Large intestine (tissue), 12 donors: ENCODE results near the gene RABL2B. TPM values are rescaled to one million over a fixed set of nuclear protein-coding genes. Genes with fewer than 3 reads are reported as not detected.
"Not testable (repeated sequence)": the region's sequence is repeated elsewhere in the genome, so short reads cannot be mapped to it uniquely, and the experiment has no call there.

ENCODE experiments used
- DNase-seq, 2 donors: peaks; one replicate each; pipeline versions ENCODE4 v3.0.0 to v3.0.0-alpha.2; 2013
- H3K27ac ChIP-seq: one replicate; pipeline ENCODE4 v1.5.1; 2013; ENCODE audit warnings: low read length
- H3K27me3 ChIP-seq: 2 replicates; pipeline ENCODE4 v1.6.1; 2013; ENCODE audit warnings: low read length; ENCODE audit not compliant: control insufficient read depth, insufficient read depth
- H3K36me3 ChIP-seq: 2 replicates; pipeline ENCODE4 v1.6.1; 2013; ENCODE audit warnings: low read length; ENCODE audit not compliant: control insufficient read depth, insufficient read depth
- H3K4me1 ChIP-seq: one replicate; pipeline ENCODE4 v1.6.1; 2013; ENCODE audit warnings: low read length; ENCODE audit not compliant: control insufficient read depth, insufficient read depth
- H3K4me3 ChIP-seq: one replicate; pipeline ENCODE4 v1.5.1; 2013; ENCODE audit warnings: low read length
- H3K9me3 ChIP-seq: one replicate; pipeline ENCODE4 v1.6.1; 2013; ENCODE audit warnings: mild to moderate bottlenecking, low read depth, low read length, moderate library complexity; ENCODE audit not compliant: control insufficient read depth
- WGBS: methylation state at CpG from one replicate; pipeline ENCODE4 v1.1.5; 2013; ENCODE audit warnings: low lambda C conversion rate; ENCODE audit not compliant: insufficient coverage; 5-methylcytosine and 5-hydroxymethylcytosine counted together
- long read RNA-seq, 11 donors: transcript quantifications; one replicate each; lab custom pipeline, GENCODE V29; 2026
- polyA plus RNA-seq: library from polyadenylated mRNA; unstranded; fragments of 120-200 nt; gene quantifications from one replicate; pipeline ENCODE4 v1.2.1, GENCODE V29; 2013

RABL2B gene
- 32.8 TPM for polyA plus RNA-seq
- long read RNA-seq, donor 1, partial matches to known transcripts = 0 of 1 reads
- long read RNA-seq, donor 1, other reads (novel, unspliced or antisense) = 0 of 1 reads
- long read RNA-seq, donor 2 = 0 reads
- long read RNA-seq, donor 3, partial matches to known transcripts = 10 of 13 reads
- long read RNA-seq, donor 3, other reads (novel, unspliced or antisense) = 0 of 13 reads
- long read RNA-seq, donor 4 = 0 reads
- long read RNA-seq, donor 5, partial matches to known transcripts = 0 of 4 reads
- long read RNA-seq, donor 5, other reads (novel, unspliced or antisense) = 0 of 4 reads
- long read RNA-seq, donor 6, partial matches to known transcripts = 0 of 2 reads
- long read RNA-seq, donor 6, other reads (novel, unspliced or antisense) = 0 of 2 reads
- long read RNA-seq, donor 7, partial matches to known transcripts = 6 of 6 reads
- long read RNA-seq, donor 7, other reads (novel, unspliced or antisense) = 0 of 6 reads
- long read RNA-seq, donor 8 = 0 reads
- long read RNA-seq, donor 9, partial matches to known transcripts = 0 of 4 reads
- long read RNA-seq, donor 9, other reads (novel, unspliced or antisense) = 0 of 4 reads
- long read RNA-seq, donor 10, partial matches to known transcripts = 0 of 1 reads
- long read RNA-seq, donor 10, other reads (novel, unspliced or antisense) = 0 of 1 reads
- long read RNA-seq, donor 11, partial matches to known transcripts = 0 of 2 reads
- long read RNA-seq, donor 11, other reads (novel, unspliced or antisense) = 0 of 2 reads

- DNase-seq = peak; percentile 89 to 93
- H3K4me1 ChIP-seq, H3K27ac ChIP-seq, H3K36me3 ChIP-seq, H3K9me3 ChIP-seq, H3K27me3 ChIP-seq: not testable (repeated sequence)
- H3K4me3 ChIP-seq = peak within 1 kb of the TSS; percentile 43
- WGBS = no CpG with 5 or more reads among the region's 77 CpGs
These were observed at the start of gene RABL2B for GRCh38 chr22:50783033-50783879. Gene RABL2B (minus strand): TSS chr22:50783636. CDS start chr22:50782294, 1,342 bp downstream.

GRCh38 chr22:50786936-50787335 is 3.5 kb upstream of the RABL2B start:
- no CpG with 5 or more reads among the region's 5 CpGs for WGBS
- H3K27me3 ChIP-seq, H3K27ac ChIP-seq, H3K4me1 ChIP-seq, H3K4me3 ChIP-seq, DNase-seq, H3K36me3 ChIP-seq, H3K9me3 ChIP-seq: not testable (repeated sequence)

- WGBS = no CpG with 5 or more reads among the region's 5 CpGs
These were observed 1.9 kb upstream of the RABL2B start for GRCh38 chr22:50785289-50785688.

GRCh38 chr22:50783880-50784276 is 442 bp upstream of the RABL2B start:
- not testable (repeated sequence) for H3K36me3 ChIP-seq, H3K9me3 ChIP-seq, H3K4me1 ChIP-seq, H3K27me3 ChIP-seq, H3K27ac ChIP-seq
- WGBS = no CpG with 5 or more reads among the region's 16 CpGs
- peak overlapping the region; percentile 43 for H3K4me3 ChIP-seq
- peak in 1 of 2 donors; percentile 3 for DNase-seq

More at GRCh38 chr22:50785289-50785688, 1.9 kb upstream of the RABL2B start:
- not testable (repeated sequence) for H3K4me1 ChIP-seq, H3K36me3 ChIP-seq, H3K27me3 ChIP-seq, H3K4me3 ChIP-seq, H3K27ac ChIP-seq, DNase-seq, H3K9me3 ChIP-seq

GRCh38 chr22:50782253-50782652 is 1.2 kb downstream of the RABL2B start:
- no CpG with 5 or more reads among the region's 3 CpGs for WGBS
- H3K4me3 ChIP-seq, H3K36me3 ChIP-seq: not testable (repeated sequence)

GRCh38 chr22:50780244-50780643 is 3.2 kb downstream of the RABL2B start:
- H3K4me3 ChIP-seq, H3K4me1 ChIP-seq, H3K9me3 ChIP-seq, H3K27ac ChIP-seq, DNase-seq, H3K36me3 ChIP-seq, H3K27me3 ChIP-seq: not testable (repeated sequence)
- WGBS = no CpG with 5 or more reads among the region's 4 CpGs

More at GRCh38 chr22:50782253-50782652, 1.2 kb downstream of the RABL2B start:
- not testable (repeated sequence) for DNase-seq, H3K4me1 ChIP-seq, H3K27ac ChIP-seq, H3K9me3 ChIP-seq, H3K27me3 ChIP-seq

- not testable (repeated sequence) for H3K9me3 ChIP-seq, H3K4me1 ChIP-seq, H3K27ac ChIP-seq, H3K27me3 ChIP-seq, H3K4me3 ChIP-seq, DNase-seq, H3K36me3 ChIP-seq
- no CpG with 5 or more reads among the region's 5 CpGs for WGBS
These were observed 5.8 kb downstream of the RABL2B start for GRCh38 chr22:50777631-50778030.

GRCh38 chr22:50775132-50775531 is 8.3 kb downstream of the RABL2B start:
- H3K4me3 ChIP-seq, H3K9me3 ChIP-seq, H3K4me1 ChIP-seq, H3K27me3 ChIP-seq, H3K27ac ChIP-seq, H3K36me3 ChIP-seq: not testable (repeated sequence)
- WGBS = no CpG with 5 or more reads among the region's 12 CpGs
- peak; percentile 18 to 44 for DNase-seq

GRCh38 chr22:50764288-50764687 is 19.1 kb downstream of the RABL2B start:
- H3K4me1 ChIP-seq, DNase-seq, H3K9me3 ChIP-seq, H3K27ac ChIP-seq, H3K4me3 ChIP-seq, H3K27me3 ChIP-seq, H3K36me3 ChIP-seq: not testable (repeated sequence)
- no CpG with 5 or more reads among the region's 3 CpGs for WGBS

GRCh38 chr22:50761829-50762228 is 21.6 kb downstream of the RABL2B start:
- H3K27ac ChIP-seq, H3K36me3 ChIP-seq, H3K4me3 ChIP-seq, H3K27me3 ChIP-seq, H3K4me1 ChIP-seq, H3K9me3 ChIP-seq, DNase-seq: not testable (repeated sequence)
- WGBS = no CpG with 5 or more reads among the region's 2 CpGs
